Panc1 (cell line): Measurements from ENCODE around the gene CHRND. TPM values are rescaled to one million over a fixed set of nuclear protein-coding genes. Genes with fewer than 3 reads are reported as not detected.

Source experiments
- ATAC-seq: fragments of 200-7000 bp; cut with Tn5 transposase; 2 replicates; pipeline ENCODE4 v1.9.1; 2020; ENCODE audit warnings: mild to moderate bottlenecking, moderate library complexity
- BruUV-seq: library from RNA; stranded (reverse); fragments of 400-500 nt; replicated peaks from 2 replicates; lab custom pipeline; 2021; lab: Mats Ljungman, UMichigan
- CTCF ChIA-PET: fragments of 300-600 bp; sonication (Branson Sonifier 250); formaldehyde crosslinking; loops from one replicate; lab custom pipeline; 2022; ENCODE audit warnings: antibody characterized with exemption; lab: Charles Lee
- POLR2A ChIA-PET: fragments of 300-600 bp; sonication (Branson Sonifier 250); formaldehyde crosslinking; loops from one replicate; lab custom pipeline; 2022; ENCODE audit warnings: antibody characterized with exemption; lab: Charles Lee
- DNase-seq: peaks from one replicate; pipeline ENCODE4 v3.0.0-alpha.2; 2010; ENCODE audit warnings: low read depth, low spot score
- H3K27ac ChIP-seq: 2 replicates; pipeline ENCODE4 v1.5.1; 2011; ENCODE audit warnings: mild to moderate bottlenecking, low read length, inconsistent platforms
- H3K27me3 ChIP-seq: fragments of 200-500 bp; sonication (Bioruptor generic); 2 replicates; pipeline ENCODE4 v1.6.0; 2014; ENCODE audit warnings: low read length, inconsistent platforms; ENCODE audit not compliant: control insufficient read depth, insufficient read depth
- H3K36me3 ChIP-seq: fragments of 200-500 bp; sonication (Bioruptor generic); 2 replicates; pipeline ENCODE4 v1.5.1; 2014; ENCODE audit warnings: inconsistent platforms, mild to moderate bottlenecking, low read length, moderate library complexity; ENCODE audit not compliant: control insufficient read depth, insufficient read depth
- H3K4me1 ChIP-seq: 2 replicates; pipeline ENCODE4 v1.5.1; 2011; ENCODE audit warnings: inconsistent platforms, mild to moderate bottlenecking, low read length, moderate library complexity; ENCODE audit not compliant: control insufficient read depth, insufficient read depth
- H3K4me3 ChIP-seq, 2 experiments: 2 replicates each; pipeline ENCODE4 v1.5.1; 2011 to 2012; ENCODE audit warnings: low read depth in 2 of 2, low read length in 2 of 2, mild to moderate bottlenecking in 2 of 2, inconsistent platforms in 1 of 2, moderate library complexity in 1 of 2
- H3K9me3 ChIP-seq: fragments of 200-500 bp; sonication (Bioruptor generic); 2 replicates; pipeline ENCODE4 v1.5.1; 2014; ENCODE audit warnings: low read depth, mild to moderate bottlenecking, inconsistent platforms, low read length, moderate library complexity; ENCODE audit not compliant: control insufficient read depth, insufficient read depth
- POLR2AphosphoS5 ChIP-seq: IDR thresholded peaks from 2 replicates; pipeline ENCODE4 v1.6.1; 2012; ENCODE audit warnings: mild to moderate bottlenecking, low read depth, low read length, moderate library complexity
- SIN3A ChIP-seq: IDR thresholded peaks from 2 replicates; pipeline ENCODE4 v1.6.1; 2012; ENCODE audit warnings: low read depth, mild to moderate bottlenecking, low read length, moderate library complexity, borderline replicate concordance; ENCODE audit not compliant: insufficient read depth
- TCF7L2 ChIP-seq: IDR thresholded peaks from 2 replicates; pipeline ENCODE4 v1.6.1; 2011; ENCODE audit warnings: mild to moderate bottlenecking, low read depth, low read length, inconsistent platforms
- in situ Hi-C: cut with HindIII; loops from 2 replicates; pipeline ENCODE4 v1.10.0; 2016; ENCODE audit warnings: low sequenced_read_pairs, low pct_unique_long_range_greater_than_20kb
- intact Hi-C: fragments of 100-400 bp; cut with micrococcal nuclease; formaldehyde crosslinking; loops from one replicate; pipeline ENCODE4 v1.10.0; 2022; ENCODE audit not compliant: unreplicated experiment
- total RNA-seq: library from RNA; stranded (reverse); gene quantifications from one replicate; pipeline ENCODE4 v1.2.1, GENCODE V29; 2021; ENCODE audit not compliant: unreplicated experiment
- TF ChIP-seq, protein P1 (sequence below), 2 experiments: IDR thresholded peaks; 2 replicates each; pipeline ENCODE4 v1.6.1; 2011 to 2012; ENCODE audit warnings: low read depth in 2 of 2, control low read depth in 1 of 2, low read length in 1 of 2, mild to moderate bottlenecking in 1 of 2, moderate library complexity in 1 of 2; ENCODE audit not compliant: insufficient read depth in 1 of 2
- TF ChIP-seq, protein P2 (sequence below): fragments of 450-650 bp; IDR thresholded peaks from 2 replicates; pipeline ENCODE4 v1.5.1; 2017; ENCODE audit warnings: mild to moderate bottlenecking

CHRND gene
- total RNA-seq, 1 experiment from 2014 or later: not detected

GRCh38 chr2:232526372-232526941 is 497 bp downstream of the CHRND start:
- ATAC-seq (no peak), DNase-seq (no peak)
- H3K27me3 ChIP-seq: no peaks in the 10 kb centered on the region
- no TSS peak for BruUV-seq
- intact Hi-C loops (loop anchor here (10.0 kb wide), 2 partner anchors 182 to 622 kb away; no protein-coding TSS in a partner anchor), in situ Hi-C loops (no loop called here)
- POLR2A ChIA-PET: interaction anchor here (0.6 kb wide), 1 partner anchor 12 kb away, joined by 20 read pairs; no protein-coding TSS in a partner anchor
- no peaks in the 10 kb centered on the region for H3K36me3 ChIP-seq
- peaks cover 6% of the 10 kb centered on the region; the same call in 1 of the 2 replicates for H3K4me1 ChIP-seq
- H3K9me3 ChIP-seq: no peaks in the 10 kb centered on the region
- H3K27ac ChIP-seq: no peak overlapping the region
- no peak for TF ChIP-seq TCF7L2
- no peak for TF ChIP-seq POLR2AphosphoS5
- TF ChIP-seq, protein P1, sequence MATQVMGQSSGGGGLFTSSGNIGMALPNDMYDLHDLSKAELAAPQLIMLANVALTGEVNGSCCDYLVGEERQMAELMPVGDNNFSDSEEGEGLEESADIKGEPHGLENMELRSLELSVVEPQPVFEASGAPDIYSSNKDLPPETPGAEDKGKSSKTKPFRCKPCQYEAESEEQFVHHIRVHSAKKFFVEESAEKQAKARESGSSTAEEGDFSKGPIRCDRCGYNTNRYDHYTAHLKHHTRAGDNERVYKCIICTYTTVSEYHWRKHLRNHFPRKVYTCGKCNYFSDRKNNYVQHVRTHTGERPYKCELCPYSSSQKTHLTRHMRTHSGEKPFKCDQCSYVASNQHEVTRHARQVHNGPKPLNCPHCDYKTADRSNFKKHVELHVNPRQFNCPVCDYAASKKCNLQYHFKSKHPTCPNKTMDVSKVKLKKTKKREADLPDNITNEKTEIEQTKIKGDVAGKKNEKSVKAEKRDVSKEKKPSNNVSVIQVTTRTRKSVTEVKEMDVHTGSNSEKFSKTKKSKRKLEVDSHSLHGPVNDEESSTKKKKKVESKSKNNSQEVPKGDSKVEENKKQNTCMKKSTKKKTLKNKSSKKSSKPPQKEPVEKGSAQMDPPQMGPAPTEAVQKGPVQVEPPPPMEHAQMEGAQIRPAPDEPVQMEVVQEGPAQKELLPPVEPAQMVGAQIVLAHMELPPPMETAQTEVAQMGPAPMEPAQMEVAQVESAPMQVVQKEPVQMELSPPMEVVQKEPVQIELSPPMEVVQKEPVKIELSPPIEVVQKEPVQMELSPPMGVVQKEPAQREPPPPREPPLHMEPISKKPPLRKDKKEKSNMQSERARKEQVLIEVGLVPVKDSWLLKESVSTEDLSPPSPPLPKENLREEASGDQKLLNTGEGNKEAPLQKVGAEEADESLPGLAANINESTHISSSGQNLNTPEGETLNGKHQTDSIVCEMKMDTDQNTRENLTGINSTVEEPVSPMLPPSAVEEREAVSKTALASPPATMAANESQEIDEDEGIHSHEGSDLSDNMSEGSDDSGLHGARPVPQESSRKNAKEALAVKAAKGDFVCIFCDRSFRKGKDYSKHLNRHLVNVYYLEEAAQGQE (IDR thresholded peaks at IDR 0.05; ENCODE audit: insufficient read depth in 1 of 2, low read depth in 2 of 2, low read length in 1 of 2): no peak
- TF ChIP-seq, protein P2, sequence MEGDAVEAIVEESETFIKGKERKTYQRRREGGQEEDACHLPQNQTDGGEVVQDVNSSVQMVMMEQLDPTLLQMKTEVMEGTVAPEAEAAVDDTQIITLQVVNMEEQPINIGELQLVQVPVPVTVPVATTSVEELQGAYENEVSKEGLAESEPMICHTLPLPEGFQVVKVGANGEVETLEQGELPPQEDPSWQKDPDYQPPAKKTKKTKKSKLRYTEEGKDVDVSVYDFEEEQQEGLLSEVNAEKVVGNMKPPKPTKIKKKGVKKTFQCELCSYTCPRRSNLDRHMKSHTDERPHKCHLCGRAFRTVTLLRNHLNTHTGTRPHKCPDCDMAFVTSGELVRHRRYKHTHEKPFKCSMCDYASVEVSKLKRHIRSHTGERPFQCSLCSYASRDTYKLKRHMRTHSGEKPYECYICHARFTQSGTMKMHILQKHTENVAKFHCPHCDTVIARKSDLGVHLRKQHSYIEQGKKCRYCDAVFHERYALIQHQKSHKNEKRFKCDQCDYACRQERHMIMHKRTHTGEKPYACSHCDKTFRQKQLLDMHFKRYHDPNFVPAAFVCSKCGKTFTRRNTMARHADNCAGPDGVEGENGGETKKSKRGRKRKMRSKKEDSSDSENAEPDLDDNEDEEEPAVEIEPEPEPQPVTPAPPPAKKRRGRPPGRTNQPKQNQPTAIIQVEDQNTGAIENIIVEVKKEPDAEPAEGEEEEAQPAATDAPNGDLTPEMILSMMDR: no peak
- no peak for TF ChIP-seq SIN3A
- no peak overlapping the region for H3K4me3 ChIP-seq
- CTCF ChIA-PET: interaction anchor here (0.5 kb wide), 1 partner anchor 773 kb away, joined by 4 read pairs; no protein-coding TSS in a partner anchor

DNA sequence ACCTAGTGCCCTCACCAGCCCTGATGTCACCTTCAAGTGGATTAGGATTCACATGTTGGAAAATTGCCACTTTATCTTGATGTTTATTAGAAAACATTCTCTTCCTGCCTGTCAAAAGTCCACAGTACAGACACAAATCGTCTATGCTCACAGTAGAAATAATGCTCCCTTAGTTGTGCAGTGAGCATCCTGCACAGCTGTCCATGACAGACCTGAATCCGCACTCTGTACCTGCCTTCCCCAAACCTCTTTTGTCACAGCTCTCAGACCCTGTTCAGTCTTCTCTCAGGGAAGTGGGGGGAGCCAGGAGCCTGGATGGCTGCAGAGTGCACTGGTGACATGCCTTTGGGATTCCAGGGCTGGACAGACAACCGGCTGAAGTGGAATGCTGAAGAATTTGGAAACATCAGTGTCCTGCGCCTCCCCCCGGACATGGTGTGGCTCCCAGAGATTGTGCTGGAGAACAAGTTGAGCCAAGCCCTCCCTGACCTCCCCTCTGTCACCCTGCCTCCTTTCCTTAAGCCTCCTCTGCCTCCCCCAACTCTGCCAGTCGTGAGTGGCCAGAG is 2.0 kb downstream of the CHRND start:
- in situ Hi-C loops: no loop called here
- no TSS peak for BruUV-seq

More for the DNA sequence above, 2.0 kb downstream of the CHRND start:
- Histone ChIP-seq H3K27me3 (no peaks in the 10 kb centered on the region), H3K36me3 (no peaks in the 10 kb centered on the region), H3K4me3 (no peak overlapping the region), H3K27ac (no peak overlapping the region), H3K9me3 (no peaks in the 10 kb centered on the region), H3K4me1 (peaks cover 2% of the 10 kb centered on the region; the same call in 1 of the 2 replicates)
- ATAC-seq (no peak), DNase-seq (no peak)
- intact Hi-C loops: loop anchor here (10.0 kb wide), 2 partner anchors 183 to 623 kb away; no protein-coding TSS in a partner anchor
- TF ChIP-seq TCF7L2: no peak
- CTCF ChIA-PET: no interaction called here
- POLR2A ChIA-PET: no interaction called here
